Measurements from ENCODE around the gene GRAP2. TPM values are rescaled to one million over a fixed set of nuclear protein-coding genes. Genes with fewer than 3 reads are reported as not detected.

GRAP2 gene
- total RNA-seq, 1 experiment from 2014 or later, result not detected

DNA sequence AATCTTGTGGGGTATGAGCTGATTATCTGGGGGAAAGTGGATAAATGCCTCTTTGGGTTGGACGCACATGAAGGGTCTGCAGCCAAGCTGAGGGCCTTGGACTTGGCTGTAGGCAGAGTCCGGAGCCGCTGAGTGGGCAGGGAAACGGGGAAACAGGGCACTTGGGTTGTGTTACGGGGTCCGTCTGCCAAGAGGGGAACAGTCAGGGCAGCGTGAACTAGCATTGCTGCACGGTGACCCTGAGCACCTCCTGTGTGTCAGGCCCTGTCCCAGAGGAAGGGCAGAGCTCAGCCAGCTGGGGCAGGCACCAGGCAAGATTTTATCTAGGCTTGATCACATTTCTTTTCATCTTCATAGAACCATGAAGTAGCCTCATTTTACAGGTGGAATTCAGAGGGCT is 105.8 kb downstream of the GRAP2 start:
- H3K36me3 Mint-ChIP-seq (ENCODE audit: insufficient read depth, unreplicated experiment), result peaks cover 8% of the 10 kb centered on the region
- peaks cover 18% of the 10 kb centered on the region for H3K4me1 Mint-ChIP-seq (ENCODE audit: low read depth, unreplicated experiment)
- no peaks in the 10 kb centered on the region for H3K9me3 Mint-ChIP-seq (ENCODE audit: unreplicated experiment)
- H3K36me3 ChIP-seq (ENCODE audit: control insufficient read depth, insufficient read depth, low read length), result no peaks in the 10 kb centered on the region; the same call in 1 of the 2 replicates
- H3K27me3 Mint-ChIP-seq (ENCODE audit: insufficient read depth, unreplicated experiment), result no peaks in the 10 kb centered on the region
- TF ChIP-seq CTCF (IDR thresholded peaks at IDR 0.05; ENCODE audit: insufficient read depth in 1 of 2, low read depth in 1 of 2, low read length in 1 of 2, severe bottlenecking in 1 of 2, unreplicated experiment in 1 of 2), result no peak
- no peaks in the 10 kb centered on the region for H3K9me3 ChIP-seq
- intact Hi-C loops (cut with micrococcal nuclease; ENCODE audit: unreplicated experiment), result no loop called here
- H3K4me3 Mint-ChIP-seq (ENCODE audit: unreplicated experiment), result no peak overlapping the region
- no peaks in the 10 kb centered on the region for H3K27me3 ChIP-seq (replicated peaks; ENCODE audit: control insufficient read depth, insufficient read depth, low read length)
- no peak overlapping the region for H3K4me3 ChIP-seq (ENCODE audit: low read depth, low read length)
- no peak for DNase-seq
- POLR2A ChIA-PET, result no interaction called here
- H3K27ac Mint-ChIP-seq (ENCODE audit: unreplicated experiment), result peak overlapping the region; percentile 16
- no TSS peak for BruUV-seq (replicated peaks)
- CTCF ChIA-PET, result no interaction called here
- H3K4me1 ChIP-seq, result peaks cover 52% of the 10 kb centered on the region

DNA sequence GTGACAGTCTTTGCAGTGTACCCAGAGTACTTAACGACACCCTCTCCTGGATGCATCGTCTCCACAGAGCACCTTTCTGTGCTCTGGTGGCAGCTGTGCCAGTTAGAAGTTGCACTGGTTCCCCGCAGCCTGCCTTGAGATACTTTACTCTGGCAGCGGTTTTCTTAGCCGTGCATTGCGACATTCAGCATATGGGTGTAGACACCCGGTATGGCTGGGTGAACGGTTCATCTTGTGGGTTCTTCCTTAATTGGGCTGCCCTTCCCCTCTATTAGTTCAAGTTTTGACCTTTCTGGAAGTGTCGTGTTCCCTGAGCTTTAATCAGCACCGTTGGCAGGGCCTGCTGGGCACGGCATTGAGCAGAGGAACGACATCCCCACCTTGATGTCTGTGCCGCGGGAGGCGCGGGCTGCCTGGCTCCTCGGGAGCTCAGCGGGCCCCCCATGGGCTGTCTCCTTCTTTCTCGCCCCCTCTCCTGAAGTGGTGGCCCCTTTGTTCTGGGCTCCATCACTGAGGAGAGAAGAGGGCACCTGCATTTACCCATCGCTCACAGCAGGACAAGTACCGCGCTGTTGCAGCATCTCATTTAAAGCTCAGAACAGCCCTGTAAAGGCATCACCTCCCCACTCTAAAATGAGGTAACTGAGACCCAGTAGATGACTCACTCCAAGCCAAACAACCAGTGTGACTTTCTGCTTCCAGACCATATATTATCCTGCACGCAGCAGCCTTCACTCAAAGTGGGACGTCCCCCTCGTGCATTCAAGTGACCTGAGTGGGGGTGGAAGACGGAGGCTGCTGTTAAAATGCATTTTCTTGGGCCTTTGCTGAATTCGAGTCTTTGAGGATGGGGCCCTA is 107.2 kb downstream of the GRAP2 start:
- Histone ChIP-seq H3K27me3 (replicated peaks; ENCODE audit: control insufficient read depth, insufficient read depth, low read length) (no peaks in the 10 kb centered on the region), H3K9me3 (no peaks in the 10 kb centered on the region), H3K4me1 (peaks cover 50% of the 10 kb centered on the region), H3K36me3 (ENCODE audit: control insufficient read depth, insufficient read depth, low read length) (no peaks in the 10 kb centered on the region; the same call in 1 of the 2 replicates), H3K4me3 (ENCODE audit: low read depth, low read length) (no peak overlapping the region)
- no peaks in the 10 kb centered on the region for H3K27me3 Mint-ChIP-seq (ENCODE audit: insufficient read depth, unreplicated experiment)
- no peak overlapping the region for H3K27ac Mint-ChIP-seq (ENCODE audit: unreplicated experiment)
- H3K4me1 Mint-ChIP-seq (ENCODE audit: low read depth, unreplicated experiment), result peaks cover 23% of the 10 kb centered on the region
- ChIA-PET CTCF (no interaction called here), POLR2A (no interaction called here)
- H3K4me3 Mint-ChIP-seq (ENCODE audit: unreplicated experiment), result no peak overlapping the region
- intact Hi-C loops (cut with micrococcal nuclease; ENCODE audit: unreplicated experiment), result no loop called here
- no peaks in the 10 kb centered on the region for H3K9me3 Mint-ChIP-seq (ENCODE audit: unreplicated experiment)
- peaks cover 8% of the 10 kb centered on the region for H3K36me3 Mint-ChIP-seq (ENCODE audit: insufficient read depth, unreplicated experiment)
- TF ChIP-seq CTCF (IDR thresholded peaks at IDR 0.05; ENCODE audit: insufficient read depth in 1 of 2, low read depth in 1 of 2, low read length in 1 of 2, severe bottlenecking in 1 of 2, unreplicated experiment in 1 of 2), result no peak
- no TSS peak for BruUV-seq (replicated peaks)
- no peak for DNase-seq

DNA sequence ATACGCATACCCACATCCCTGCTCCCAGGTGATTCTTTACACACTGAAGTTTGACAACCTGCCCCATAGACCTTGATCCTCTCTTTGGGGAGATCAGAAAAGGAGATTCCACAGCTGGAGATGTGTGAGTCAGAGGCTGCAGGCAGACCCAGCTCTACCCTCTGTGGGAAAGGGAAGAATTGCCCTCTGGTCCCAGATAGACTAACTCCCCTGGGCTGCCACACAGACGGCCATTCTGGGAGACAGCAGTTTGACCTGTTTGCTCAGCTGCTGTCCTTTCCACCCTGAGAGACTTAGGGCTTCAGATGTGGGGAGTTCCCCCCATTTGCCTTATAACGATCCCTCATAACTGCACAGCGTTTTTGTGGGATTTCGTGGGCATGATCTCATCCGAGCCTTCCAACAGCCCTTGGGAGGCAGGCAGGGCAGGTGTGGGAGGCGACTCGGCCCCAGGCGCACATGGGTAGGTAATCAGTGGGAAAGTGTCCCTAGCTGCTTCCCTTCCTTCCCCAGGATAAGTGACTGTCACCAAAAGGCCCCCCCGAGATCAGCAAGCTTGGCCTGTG is 107.9 kb downstream of the GRAP2 start:
- BruUV-seq (replicated peaks), result no TSS peak
- Mint-ChIP-seq H3K9me3 (ENCODE audit: unreplicated experiment) (no peaks in the 10 kb centered on the region), H3K36me3 (ENCODE audit: insufficient read depth, unreplicated experiment) (peaks cover 8% of the 10 kb centered on the region)

More for the DNA sequence above, 107.9 kb downstream of the GRAP2 start:
- no peaks in the 10 kb centered on the region for H3K27me3 ChIP-seq (replicated peaks; ENCODE audit: control insufficient read depth, insufficient read depth, low read length)
- no peaks in the 10 kb centered on the region for H3K9me3 ChIP-seq
- ChIA-PET CTCF (interaction anchor here (1.2 kb wide), 1 partner anchor 28 kb away, joined by 4 read pairs; no protein-coding TSS in a partner anchor), POLR2A (no interaction called here)
- peak in 1 of 2 experiments; percentile 25 for DNase-seq
- H3K36me3 ChIP-seq (ENCODE audit: control insufficient read depth, insufficient read depth, low read length), result no peaks in the 10 kb centered on the region; the same call in 1 of the 2 replicates
- H3K4me3 ChIP-seq (ENCODE audit: low read depth, low read length), result no peak overlapping the region
- TF ChIP-seq CTCF (IDR thresholded peaks at IDR 0.05; ENCODE audit: insufficient read depth in 1 of 2, low read depth in 1 of 2, low read length in 1 of 2, severe bottlenecking in 1 of 2, unreplicated experiment in 1 of 2), result no peak
- Mint-ChIP-seq H3K4me3 (ENCODE audit: unreplicated experiment) (no peak overlapping the region), H3K4me1 (ENCODE audit: low read depth, unreplicated experiment) (peaks cover 23% of the 10 kb centered on the region), H3K27me3 (ENCODE audit: insufficient read depth, unreplicated experiment) (no peaks in the 10 kb centered on the region), H3K27ac (ENCODE audit: unreplicated experiment) (no peak overlapping the region)
- H3K4me1 ChIP-seq, result peaks cover 57% of the 10 kb centered on the region
- intact Hi-C loops (cut with micrococcal nuclease; ENCODE audit: unreplicated experiment), result no loop called here
